Measurements from ENCODE around the gene C9.
A peak's percentile ranks its signal among the peaks of the same experiment; 100 is the strongest.

C9 gene

DNA sequence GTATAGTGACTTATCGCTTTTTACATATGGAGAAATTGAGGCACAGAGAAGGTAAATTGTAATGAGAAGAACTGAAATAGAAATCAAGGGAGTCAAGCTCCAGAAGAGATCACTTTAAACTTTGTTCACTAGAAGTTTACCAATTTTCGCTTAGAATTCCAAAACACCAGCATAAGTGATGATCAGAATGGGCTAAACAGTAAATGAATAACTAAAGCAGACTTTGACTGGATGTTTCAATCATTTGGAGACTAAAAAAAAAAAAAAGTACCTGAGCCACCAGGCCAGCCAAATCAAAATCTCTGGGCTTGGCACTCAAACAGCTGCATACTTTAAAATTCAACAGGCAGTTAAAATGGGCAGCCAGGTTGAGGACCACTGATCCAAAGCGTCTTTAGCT is 106.7 kb downstream of the C9 start:
- Histone ChIP-seq H3K18ac (ENCODE audit: low read length) (no peak overlapping the region), H2AK5ac (ENCODE audit: low read length) (no peak overlapping the region), H3K4ac (ENCODE audit: low read depth, low read length) (no peak overlapping the region), H4K91ac (ENCODE audit: low read depth, low read length) (no peak overlapping the region), H3K36me3 (ENCODE audit: control insufficient read depth in 1 of 2, insufficient read depth in 2 of 2, low read length in 2 of 2) (no peaks in the 10 kb centered on the region), H3K9me3 (ENCODE audit: insufficient read depth, low read depth, low read length) (no peaks in the 10 kb centered on the region), H3K9ac (ENCODE audit: low read length) (no peak overlapping the region), H3K4me3 (ENCODE audit: low read depth, low read length) (no peak overlapping the region), H3K27me3 (ENCODE audit: insufficient read depth, low read length) (no peaks in the 10 kb centered on the region), H2BK12ac (ENCODE audit: low read length) (no peak overlapping the region), H3K79me2 (ENCODE audit: control insufficient read depth, insufficient read depth, low read length, poor library complexity) (no peaks in the 10 kb centered on the region), H3K14ac (ENCODE audit: low read length) (no peak overlapping the region), H2BK5ac (ENCODE audit: low read depth, low read length, poor library complexity) (no peak overlapping the region), H3K4me1 (ENCODE audit: control insufficient read depth in 1 of 2, insufficient read depth in 2 of 2, low read length in 2 of 2) (no peaks in the 10 kb centered on the region), H3K4me2 (ENCODE audit: low read length) (no peak overlapping the region), H3K23ac (ENCODE audit: low read length) (no peak overlapping the region), H3K27ac (ENCODE audit: low read depth, low read length) (no peak overlapping the region), H4K12ac (ENCODE audit: low read depth, low read length) (no peak overlapping the region), H4K8ac (ENCODE audit: low read depth, low read length) (no peak overlapping the region), H2BK120ac (ENCODE audit: insufficient read depth, low read length, poor library complexity) (no peak overlapping the region), H2AFZ (ENCODE audit: insufficient read depth, low read length, poor library complexity) (no peak overlapping the region), H3K79me1 (ENCODE audit: low read length) (no peaks in the 10 kb centered on the region)
- no peak for DNase-seq
- WGBS (ENCODE audit: extremely low coverage, insufficient coverage, insufficient read length): no CpG with 5 or more reads among the region's 3 CpGs

DNA sequence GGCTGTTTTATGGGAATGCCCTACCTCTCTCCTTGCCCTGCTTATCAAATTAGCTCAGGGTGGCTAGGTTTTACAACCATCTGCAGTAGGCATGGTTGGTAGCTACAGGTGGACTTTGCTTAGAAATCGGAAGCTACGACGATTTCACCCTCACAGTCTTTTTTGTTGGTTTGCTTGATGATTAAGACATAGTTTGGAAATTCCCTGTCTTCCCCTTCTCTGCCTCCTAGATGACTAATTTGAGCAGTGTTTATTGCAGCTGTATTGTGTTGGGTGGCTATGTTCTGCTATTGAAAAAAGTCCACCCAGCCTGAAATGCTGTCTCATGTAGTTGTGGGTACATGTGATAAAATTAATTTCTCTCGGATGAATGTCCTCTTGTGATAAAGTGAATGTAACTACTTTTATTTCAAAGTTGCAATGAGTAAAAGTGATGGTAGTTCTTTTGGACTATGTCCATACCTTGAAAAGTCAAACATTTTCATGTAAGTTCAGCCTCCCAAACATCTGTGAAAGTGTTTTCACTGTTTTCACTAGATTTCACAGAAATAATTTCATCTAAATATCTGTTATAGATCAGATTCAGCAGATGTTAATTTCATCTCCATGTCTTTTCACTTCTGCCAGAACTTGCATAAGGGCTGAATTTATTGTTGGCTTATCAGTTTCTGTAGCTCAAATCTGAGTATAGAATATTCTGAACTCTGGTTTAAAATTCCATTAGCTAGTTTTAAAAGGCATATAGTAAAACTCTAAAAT is 107.6 kb downstream of the C9 start:
- Histone ChIP-seq H2AK5ac (ENCODE audit: low read length) (no peak overlapping the region), H4K91ac (ENCODE audit: low read depth, low read length) (no peak overlapping the region), H2BK5ac (ENCODE audit: low read depth, low read length, poor library complexity) (no peak overlapping the region), H3K14ac (ENCODE audit: low read length) (no peak overlapping the region), H3K4me2 (ENCODE audit: low read length) (no peak overlapping the region), H3K9ac (ENCODE audit: low read length) (no peak overlapping the region), H3K36me3 (ENCODE audit: control insufficient read depth in 1 of 2, insufficient read depth in 2 of 2, low read length in 2 of 2) (no peaks in the 10 kb centered on the region), H4K8ac (ENCODE audit: low read depth, low read length) (no peak overlapping the region), H3K9me3 (ENCODE audit: insufficient read depth, low read depth, low read length) (no peaks in the 10 kb centered on the region), H3K79me1 (ENCODE audit: low read length) (no peaks in the 10 kb centered on the region), H3K18ac (ENCODE audit: low read length) (no peak overlapping the region), H3K4ac (ENCODE audit: low read depth, low read length) (no peak overlapping the region), H2BK12ac (ENCODE audit: low read length) (no peak overlapping the region), H3K4me3 (ENCODE audit: low read depth, low read length) (no peak overlapping the region), H3K23ac (ENCODE audit: low read length) (no peak overlapping the region), H4K12ac (ENCODE audit: low read depth, low read length) (no peak overlapping the region), H2AFZ (ENCODE audit: insufficient read depth, low read length, poor library complexity) (no peak overlapping the region), H2BK120ac (ENCODE audit: insufficient read depth, low read length, poor library complexity) (no peak overlapping the region), H3K27me3 (ENCODE audit: insufficient read depth, low read length) (no peaks in the 10 kb centered on the region), H3K79me2 (ENCODE audit: control insufficient read depth, insufficient read depth, low read length, poor library complexity) (no peaks in the 10 kb centered on the region), H3K4me1 (ENCODE audit: control insufficient read depth in 1 of 2, insufficient read depth in 2 of 2, low read length in 2 of 2) (no peaks in the 10 kb centered on the region), H3K27ac (ENCODE audit: low read depth, low read length) (no peak overlapping the region)
- WGBS (ENCODE audit: extremely low coverage, insufficient coverage, insufficient read length): no CpG with 5 or more reads among the region's 4 CpGs
- peak; percentile 7 to 52 for DNase-seq

DNA sequence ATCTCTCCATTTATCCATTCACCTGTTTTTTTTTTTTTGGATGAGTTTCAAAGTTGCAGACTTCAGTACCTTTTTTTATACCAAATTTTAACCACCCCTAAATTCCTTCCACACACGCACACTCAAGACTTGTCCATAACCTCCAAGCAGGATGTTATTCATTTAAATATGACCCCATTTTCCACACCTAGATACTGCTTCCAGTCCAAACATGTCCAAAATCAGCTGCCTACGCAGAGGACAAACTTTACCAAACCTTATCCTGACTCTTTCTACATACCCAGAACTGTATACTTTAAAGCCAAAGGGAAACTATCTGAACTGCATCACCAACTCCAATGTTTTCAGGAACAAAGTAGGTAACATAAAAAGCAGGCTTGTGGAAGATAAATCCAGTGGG is 108.9 kb downstream of the C9 start:
- no peaks in the 10 kb centered on the region for H3K36me3 ChIP-seq (ENCODE audit: control insufficient read depth in 1 of 2, insufficient read depth in 2 of 2, low read length in 2 of 2)
- H3K4me2 ChIP-seq (ENCODE audit: low read length): no peak overlapping the region
- no peaks in the 10 kb centered on the region for H3K79me2 ChIP-seq (ENCODE audit: control insufficient read depth, insufficient read depth, low read length, poor library complexity)
- H2AK5ac ChIP-seq (ENCODE audit: low read length): no peak overlapping the region
- H3K23ac ChIP-seq (ENCODE audit: low read length): no peak overlapping the region
- no peak overlapping the region for H3K27ac ChIP-seq (ENCODE audit: low read depth, low read length)
- H3K9me3 ChIP-seq (ENCODE audit: insufficient read depth, low read depth, low read length): no peaks in the 10 kb centered on the region
- H3K79me1 ChIP-seq (ENCODE audit: low read length): no peaks in the 10 kb centered on the region
- H4K8ac ChIP-seq (ENCODE audit: low read depth, low read length): no peak overlapping the region
- H2BK120ac ChIP-seq (ENCODE audit: insufficient read depth, low read length, poor library complexity): no peak overlapping the region
- no peak overlapping the region for H4K12ac ChIP-seq (ENCODE audit: low read depth, low read length)
- no peaks in the 10 kb centered on the region for H3K4me1 ChIP-seq (ENCODE audit: control insufficient read depth in 1 of 2, insufficient read depth in 2 of 2, low read length in 2 of 2)
- no peak overlapping the region for H2BK5ac ChIP-seq (ENCODE audit: low read depth, low read length, poor library complexity)
- H2AFZ ChIP-seq (ENCODE audit: insufficient read depth, low read length, poor library complexity): no peak overlapping the region
- no peak overlapping the region for H3K4me3 ChIP-seq (ENCODE audit: low read depth, low read length)
- no peak overlapping the region for H2BK12ac ChIP-seq (ENCODE audit: low read length)
- WGBS (ENCODE audit: extremely low coverage, insufficient coverage, insufficient read length): 100% methylated on average over 1 of the region's 2 CpGs
- H3K18ac ChIP-seq (ENCODE audit: low read length): no peak overlapping the region
- H3K9ac ChIP-seq (ENCODE audit: low read length): no peak overlapping the region
- H3K27me3 ChIP-seq (ENCODE audit: insufficient read depth, low read length): no peaks in the 10 kb centered on the region
- H4K91ac ChIP-seq (ENCODE audit: low read depth, low read length): no peak overlapping the region
- no peak overlapping the region for H3K4ac ChIP-seq (ENCODE audit: low read depth, low read length)
- H3K14ac ChIP-seq (ENCODE audit: low read length): no peak overlapping the region
- no peak for DNase-seq

DNA sequence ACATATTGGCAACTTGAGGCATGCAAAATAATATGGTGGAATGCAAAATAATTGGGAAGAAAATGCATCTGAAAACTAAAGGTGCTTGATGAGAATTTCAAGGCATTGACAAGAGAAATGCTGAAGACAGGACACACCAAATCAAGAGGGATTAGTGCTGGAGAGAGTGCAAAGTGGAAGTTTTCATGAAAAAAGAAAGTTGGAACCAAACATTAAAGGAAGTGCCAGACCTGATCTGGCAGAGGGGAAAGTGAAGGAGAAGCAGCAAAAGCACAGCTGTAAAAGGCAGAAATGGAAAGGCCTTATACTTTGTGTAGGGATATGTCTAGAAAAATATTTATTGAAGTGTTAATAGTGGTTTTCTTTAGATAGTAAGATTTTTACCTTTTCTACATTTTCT is 109.6 kb downstream of the C9 start:
- no peak for DNase-seq
- no peak overlapping the region for H2AK5ac ChIP-seq (ENCODE audit: low read length)
- no peaks in the 10 kb centered on the region for H3K9me3 ChIP-seq (ENCODE audit: insufficient read depth, low read depth, low read length)
- H3K4me2 ChIP-seq (ENCODE audit: low read length): no peak overlapping the region
- H3K36me3 ChIP-seq (ENCODE audit: control insufficient read depth in 1 of 2, insufficient read depth in 2 of 2, low read length in 2 of 2): no peaks in the 10 kb centered on the region
- no peak overlapping the region for H3K18ac ChIP-seq (ENCODE audit: low read length)
- H3K14ac ChIP-seq (ENCODE audit: low read length): no peak overlapping the region
- H2AFZ ChIP-seq (ENCODE audit: insufficient read depth, low read length, poor library complexity): no peak overlapping the region
- H3K4me1 ChIP-seq (ENCODE audit: control insufficient read depth in 1 of 2, insufficient read depth in 2 of 2, low read length in 2 of 2): no peaks in the 10 kb centered on the region
- no peak overlapping the region for H3K27ac ChIP-seq (ENCODE audit: low read depth, low read length)
- no peak overlapping the region for H4K8ac ChIP-seq (ENCODE audit: low read depth, low read length)
- H2BK12ac ChIP-seq (ENCODE audit: low read length): no peak overlapping the region
- H3K4ac ChIP-seq (ENCODE audit: low read depth, low read length): no peak overlapping the region
- H4K12ac ChIP-seq (ENCODE audit: low read depth, low read length): no peak overlapping the region
- H3K9ac ChIP-seq (ENCODE audit: low read length): no peak overlapping the region
- no peak overlapping the region for H2BK5ac ChIP-seq (ENCODE audit: low read depth, low read length, poor library complexity)
- no peaks in the 10 kb centered on the region for H3K79me1 ChIP-seq (ENCODE audit: low read length)
- H4K91ac ChIP-seq (ENCODE audit: low read depth, low read length): no peak overlapping the region
- no peaks in the 10 kb centered on the region for H3K27me3 ChIP-seq (ENCODE audit: insufficient read depth, low read length)
- H3K23ac ChIP-seq (ENCODE audit: low read length): no peak overlapping the region
- no peaks in the 10 kb centered on the region for H3K79me2 ChIP-seq (ENCODE audit: control insufficient read depth, insufficient read depth, low read length, poor library complexity)
- H3K4me3 ChIP-seq (ENCODE audit: low read depth, low read length): no peak overlapping the region
- no peak overlapping the region for H2BK120ac ChIP-seq (ENCODE audit: insufficient read depth, low read length, poor library complexity)
